K562 (cell line): Measurements from ENCODE around the gene FITM1. TPM values are rescaled to one million over a fixed set of nuclear protein-coding genes. Genes with fewer than 3 reads are reported as not detected.

Experiments
- ATAC-seq: fragments of 200-7000 bp; cut with Tn5 transposase; 3 replicates; pipeline ENCODE4 v1.9.1; 2020; ENCODE audit warnings: moderate library complexity
- BruUV-seq: library from RNA; stranded (reverse); fragments of 400-500 nt; replicated peaks from 2 replicates; lab custom pipeline; 2021; lab: Mats Ljungman, UMichigan
- CTCF ChIA-PET: fragments of 300-600 bp; formaldehyde crosslinking; extraction: SDS; loops from one replicate; lab custom pipeline; 2021; ENCODE audit warnings: low intra/inter-chr PET ratio; lab: Yijun Ruan, JAX
- POLR2A ChIA-PET: fragments of 300-600, 350-650 bp; sonication (Branson Sonifier 250); formaldehyde crosslinking; extraction: SDS; loops from one replicate; lab custom pipeline; 2021; ENCODE audit warnings: antibody characterized with exemption, inconsistent platforms; lab: Yijun Ruan, JAX
- DNase-seq, 4 experiments: peaks; one replicate each; pipeline versions ENCODE4 v3.0.0 to v3.0.0-alpha.2; 2011 to 2018; ENCODE audit warnings: low spot score in 3 of 4, mixed read lengths in 3 of 4; ENCODE audit errors: extremely low read depth in 1 of 4
- FAIRE-seq: peaks from 2 replicates; lab custom pipeline; 2011; peaks lifted over from hg19 to GRCh38; lab: Jason Lieb, UNC
- H2AFZ ChIP-seq: 2 replicates; pipeline ENCODE4 v1.6.0; 2011; ENCODE audit warnings: low read depth, low read length, control low read depth, inconsistent platforms
- H3K27ac ChIP-seq: fragments of 200-600 bp; 3 replicates; pipeline ENCODE4 v1.8.0; 2011; ENCODE audit warnings: low read depth, mild to moderate bottlenecking, control low read depth, inconsistent platforms, low read length, moderate library complexity, mixed read lengths; ENCODE audit errors: extremely low read depth
- H3K27me3 ChIP-seq, 2 experiments: fragments of 300-600 bp in 1 of 2; 2 replicates in 1 of 2; 3 replicates in 1 of 2; pipeline versions ENCODE4 v1.6.0 to v1.8.0; 2011; ENCODE audit warnings: inconsistent platforms in 2 of 2, low read length in 2 of 2, mild to moderate bottlenecking in 1 of 2, mixed read lengths in 1 of 2, moderate library complexity in 1 of 2; ENCODE audit not compliant: control insufficient read depth in 2 of 2, insufficient read depth in 2 of 2
- H3K36me3 ChIP-seq: fragments of 300-600 bp; 3 replicates; pipeline ENCODE4 v1.8.0; 2011; ENCODE audit warnings: mild to moderate bottlenecking, low read length, inconsistent platforms; ENCODE audit not compliant: control insufficient read depth, insufficient read depth
- H3K4me1 ChIP-seq, 2 experiments: fragments of 200-600 bp in 1 of 2; replicated peaks in 1 of 2; 2 replicates in 1 of 2; 3 replicates in 1 of 2; pipeline versions ENCODE4 v1.5.1 to v1.8.0; 2011; ENCODE audit warnings: inconsistent platforms in 2 of 2, low read length in 2 of 2, mild to moderate bottlenecking in 1 of 2, mixed read lengths in 1 of 2, moderate library complexity in 1 of 2; ENCODE audit not compliant: control insufficient read depth in 2 of 2, insufficient read depth in 2 of 2
- H3K4me2 ChIP-seq: 2 replicates; pipeline ENCODE4 v1.6.1; 2011; ENCODE audit warnings: low read length, control low read depth, inconsistent platforms, mixed read lengths; ENCODE audit not compliant: insufficient read depth
- H3K4me3 ChIP-seq: fragments of 200-600 bp; sonication (generic), shearing (Covaris generic); 2 replicates; pipeline ENCODE4 v1.5.1; 2016; ENCODE audit warnings: control low read depth, inconsistent platforms
- H3K79me2 ChIP-seq: fragments of 200-600 bp; 3 replicates; pipeline ENCODE4 v1.8.0; 2011; ENCODE audit warnings: low read length, inconsistent platforms; ENCODE audit not compliant: control insufficient read depth, insufficient read depth
- H3K9ac ChIP-seq, 2 experiments: 2 replicates each; pipeline versions ENCODE4 v1.6.0 to v1.6.1; 2011; ENCODE audit warnings: low read depth in 2 of 2, low read length in 2 of 2, control low read depth in 1 of 2, inconsistent platforms in 1 of 2, mild to moderate bottlenecking in 1 of 2, mixed read lengths in 1 of 2; ENCODE audit not compliant: insufficient read depth in 1 of 2
- H3K9me1 ChIP-seq: one replicate; pipeline ENCODE4 v1.6.0; 2011; ENCODE audit warnings: inconsistent platforms, mild to moderate bottlenecking, low read length, moderate library complexity; ENCODE audit not compliant: control insufficient read depth, insufficient read depth
- H3K9me3 ChIP-seq: replicated peaks from 2 replicates; pipeline ENCODE4 v1.5.1; 2011; ENCODE audit warnings: low read depth, low read length, inconsistent platforms; ENCODE audit not compliant: control insufficient read depth, insufficient read depth
- H4K20me1 ChIP-seq: replicated peaks from 2 replicates; pipeline ENCODE4 v1.6.1; 2011; ENCODE audit warnings: low read length, inconsistent platforms, mixed read lengths; ENCODE audit not compliant: control insufficient read depth, insufficient read depth
- BDP1 ChIP-seq: IDR thresholded peaks from 3 replicates; pipeline ENCODE4 v1.6.1; 2011; ENCODE audit not compliant: insufficient read length, insufficient read depth
- CBFA2T3 ChIP-seq: fragments of 450-650 bp; IDR thresholded peaks from 2 replicates; pipeline ENCODE4 v1.6.1; 2017
- CBX8 ChIP-seq: fragments of 200-600 bp; sonication (generic); IDR thresholded peaks from 2 replicates; pipeline ENCODE4 v1.6.1; 2012; ENCODE audit warnings: borderline replicate concordance, mixed run types, low read depth, mild to moderate bottlenecking, moderate library complexity, mixed read lengths, low read length, control low read depth, inconsistent platforms; ENCODE audit not compliant: poor library complexity, severe bottlenecking; ENCODE audit errors: extremely low read depth
- ESRRB ChIP-seq: fragments of 250-450 bp; sonication (Bioruptor Pico); IDR thresholded peaks from 2 replicates; pipeline ENCODE4 v1.5.0; 2020; ENCODE audit warnings: mild to moderate bottlenecking, moderate library complexity, borderline replicate concordance
- FIP1L1 ChIP-seq: fragments of 200-400 bp; formaldehyde crosslinking; IDR thresholded peaks from 2 replicates; pipeline ENCODE4 v1.6.1; 2018; ENCODE audit warnings: mild to moderate bottlenecking, low read depth, low read length; ENCODE audit not compliant: poor library complexity, severe bottlenecking
- KAT2B ChIP-seq: IDR thresholded peaks from one replicate; pipeline ENCODE4 v1.6.1; 2012; ENCODE audit warnings: low read depth, mild to moderate bottlenecking, control low read depth, inconsistent platforms, low read length, moderate library complexity
- KLF6 ChIP-seq: fragments of 250-450 bp; sonication (Bioruptor Pico); IDR thresholded peaks from 2 replicates; pipeline ENCODE4 v1.4.0; 2020; ENCODE audit warnings: mild to moderate bottlenecking, moderate library complexity, borderline replicate concordance
- MCM5 ChIP-seq: fragments of 450-650 bp; IDR thresholded peaks from 2 replicates; pipeline ENCODE4 v1.6.1; 2016; ENCODE audit warnings: low read depth
- NFIC ChIP-seq: fragments of 450-650 bp; IDR thresholded peaks from 2 replicates; pipeline ENCODE4 v1.6.1; 2017; ENCODE audit warnings: mild to moderate bottlenecking, inconsistent platforms
- PYGO2 ChIP-seq: fragments of 450-650 bp; IDR thresholded peaks from 2 replicates; pipeline ENCODE4 v1.6.1; 2016; ENCODE audit warnings: mild to moderate bottlenecking, missing genetic modification characterization, moderate library complexity, missing compliant biosample characterization
- TAF7 ChIP-seq: fragments of 450-650 bp; IDR thresholded peaks from 2 replicates; pipeline ENCODE4 v1.6.1; 2016; ENCODE audit warnings: missing genetic modification characterization, missing compliant biosample characterization
- XRCC5 ChIP-seq: fragments of 200-400 bp; formaldehyde crosslinking; IDR thresholded peaks from 2 replicates; pipeline ENCODE4 v1.6.1; 2017; ENCODE audit warnings: low read depth, mild to moderate bottlenecking, low read length
- WGBS: fragments of 100-300 bp; shearing (Covaris generic); methylation state at CpG from one replicate; pipeline ENCODE4 v1.1.6; 2016; ENCODE audit warnings: low coverage, mixed read lengths; ENCODE audit not compliant: insufficient coverage; ENCODE audit errors: missing lambda C conversion rate; 5-methylcytosine and 5-hydroxymethylcytosine counted together
- in situ Hi-C: fragments of 300-500 bp; cut with MboI; formaldehyde crosslinking; loops from 4 replicates; pipeline ENCODE4 v1.15.0; 2018; ENCODE audit warnings: inconsistent platforms, mixed read lengths
- intact Hi-C: fragments of 100-400 bp; cut with micrococcal nuclease; formaldehyde crosslinking; loops from 2 replicates; pipeline ENCODE4 v1.14.2; 2022
- polyA plus RNA-seq, 8 experiments: library from polyadenylated mRNA; depleted of rRNA in 4 of 8; stranded (reverse) in 5 of 8; unstranded in 3 of 8; fragments of >200 nt; fragmentation: Nextera tagmentation in 2 of 8; fragmentation: Illumina TruSeq in 1 of 8; extraction: Ambion mirVana in 2 of 8; extraction: Trizol in 1 of 8; gene quantifications; 2 replicates each; pipeline versions ENCODE4 v1.2.1 to v1.2.3, GENCODE V29; 2011 to 2014; ENCODE audit warnings: inconsistent platforms in 1 of 8, missing spikeins in 1 of 8
- total RNA-seq, 7 experiments: library from RNA; depleted of rRNA in 6 of 7; stranded (reverse); fragments of >200 nt in 6 of 7; fragmentation: Illumina TruSeq in 2 of 7; extraction: Trizol in 2 of 7; gene quantifications; 2 replicates each; pipeline versions ENCODE4 v1.2.1 to v1.2.3, GENCODE V29; 2011 to 2021; ENCODE audit warnings: low replicate concordance in 1 of 7
- TF ChIP-seq, protein P1 (sequence below): fragments of 250-450 bp; sonication (Bioruptor Pico); IDR thresholded peaks from 2 replicates; pipeline ENCODE4 v1.5.0; 2021
- TF ChIP-seq, protein P2 (sequence below): fragments of 200-400 bp; formaldehyde crosslinking; IDR thresholded peaks from 2 replicates; pipeline ENCODE4 v1.6.1; 2017; ENCODE audit warnings: mild to moderate bottlenecking, low read depth, low read length, moderate library complexity

The FITM1 gene
- total and polyA plus RNA-seq, 9 of the 15 experiments (the other 6 are each of a cell fraction or from before 2014, with no cell fraction given) = 0.09 to 0.20 TPM; not detected in 7

DNA sequence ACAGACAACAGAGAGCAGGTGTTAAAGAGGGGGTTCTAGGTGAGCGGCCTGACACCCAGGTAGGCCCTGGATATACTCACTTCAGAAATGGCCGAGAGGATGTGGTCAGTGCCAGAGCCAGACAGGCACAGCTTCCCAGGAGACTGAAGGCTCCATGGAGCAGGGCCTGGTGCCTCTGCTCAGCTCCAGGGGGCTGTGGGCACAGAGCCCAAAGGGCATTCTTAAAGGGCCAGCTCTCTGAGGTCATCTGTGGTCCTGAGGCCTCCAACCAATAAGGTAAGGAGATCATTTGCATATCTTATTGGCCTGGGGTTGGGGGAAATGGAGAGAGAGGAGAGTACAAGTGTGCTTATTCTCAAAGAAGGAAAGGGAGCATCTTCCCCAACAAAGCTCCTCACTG lies 46.0 kb upstream of the FITM1 start:
- in situ Hi-C loops = no loop called here

DNA sequence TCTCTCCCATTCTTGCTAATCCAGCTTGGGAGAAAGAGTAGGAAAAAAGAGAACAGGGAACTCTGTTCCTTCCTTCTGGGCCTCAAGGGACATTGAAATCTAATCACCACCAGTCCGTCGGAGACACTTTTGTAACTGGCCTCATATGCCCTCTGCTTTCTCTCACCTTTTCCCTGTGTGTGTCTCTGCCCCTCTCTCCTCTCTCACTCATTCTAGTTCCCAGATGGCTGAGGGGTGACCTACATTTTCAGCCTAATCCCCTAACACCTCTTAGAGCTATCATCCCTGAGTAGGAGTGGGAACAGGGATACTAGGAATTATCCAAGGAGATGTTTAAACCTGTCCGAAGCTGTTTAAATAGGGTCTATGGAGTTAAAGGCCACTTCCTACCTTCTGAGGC lies 45.2 kb upstream of the FITM1 start:
- Histone ChIP-seq H3K79me2 (no peaks in the 10 kb centered on the region), H3K9ac (no peak overlapping the region), H3K27ac (no peak overlapping the region), H3K4me3 (no peak overlapping the region), H3K4me2 (no peak overlapping the region), H3K9me1 (no peaks in the 10 kb centered on the region), H4K20me1 (no peaks in the 10 kb centered on the region), H2AFZ (no peak overlapping the region), H3K9me3 (no peaks in the 10 kb centered on the region), H3K36me3 (no peaks in the 10 kb centered on the region), H3K27me3 (no peaks in the 10 kb centered on the region), H3K4me1 (peaks cover 14 to 25% of the 10 kb centered on the region in 2 experiments)
- CTCF ChIA-PET = interaction anchor here (0.6 kb wide), 1 partner anchor 300 kb away, joined by 4 read pairs; no protein-coding TSS in a partner anchor
- BruUV-seq = no TSS peak
- intact Hi-C loops (no loop called here), in situ Hi-C loops (loop anchor here (5.0 kb wide), 1 partner anchor 73 kb away; no protein-coding TSS in a partner anchor)
- 82% methylated on average over 3 of the region's 3 CpGs for WGBS
- ATAC-seq (no peak), DNase-seq (no peak), FAIRE-seq (no peak)
- POLR2A ChIA-PET = no interaction called here
- TF ChIP-seq CBFA2T3 = no peak
- TF ChIP-seq XRCC5 = no peak
- no peak for TF ChIP-seq TAF7
- TF ChIP-seq KAT2B = no peak
- TF ChIP-seq CBX8 = no peak
- no peak for TF ChIP-seq BDP1
- no peak for TF ChIP-seq KLF6 (CRISPR knock-in tag)
- no peak for TF ChIP-seq FIP1L1
- no peak for TF ChIP-seq PYGO2 (tag)
- no peak for TF ChIP-seq MCM5
- TF ChIP-seq, protein P1, sequence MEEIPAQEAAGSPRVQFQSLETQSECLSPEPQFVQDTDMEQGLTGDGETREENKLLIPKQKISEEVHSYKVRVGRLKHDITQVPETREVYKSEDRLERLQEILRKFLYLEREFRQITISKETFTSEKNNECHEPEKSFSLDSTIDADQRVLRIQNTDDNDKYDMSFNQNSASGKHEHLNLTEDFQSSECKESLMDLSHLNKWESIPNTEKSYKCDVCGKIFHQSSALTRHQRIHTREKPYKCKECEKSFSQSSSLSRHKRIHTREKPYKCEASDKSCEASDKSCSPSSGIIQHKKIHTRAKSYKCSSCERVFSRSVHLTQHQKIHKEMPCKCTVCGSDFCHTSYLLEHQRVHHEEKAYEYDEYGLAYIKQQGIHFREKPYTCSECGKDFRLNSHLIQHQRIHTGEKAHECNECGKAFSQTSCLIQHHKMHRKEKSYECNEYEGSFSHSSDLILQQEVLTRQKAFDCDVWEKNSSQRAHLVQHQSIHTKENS (CRISPR knock-in tag) = no peak
- TF ChIP-seq, protein P2, sequence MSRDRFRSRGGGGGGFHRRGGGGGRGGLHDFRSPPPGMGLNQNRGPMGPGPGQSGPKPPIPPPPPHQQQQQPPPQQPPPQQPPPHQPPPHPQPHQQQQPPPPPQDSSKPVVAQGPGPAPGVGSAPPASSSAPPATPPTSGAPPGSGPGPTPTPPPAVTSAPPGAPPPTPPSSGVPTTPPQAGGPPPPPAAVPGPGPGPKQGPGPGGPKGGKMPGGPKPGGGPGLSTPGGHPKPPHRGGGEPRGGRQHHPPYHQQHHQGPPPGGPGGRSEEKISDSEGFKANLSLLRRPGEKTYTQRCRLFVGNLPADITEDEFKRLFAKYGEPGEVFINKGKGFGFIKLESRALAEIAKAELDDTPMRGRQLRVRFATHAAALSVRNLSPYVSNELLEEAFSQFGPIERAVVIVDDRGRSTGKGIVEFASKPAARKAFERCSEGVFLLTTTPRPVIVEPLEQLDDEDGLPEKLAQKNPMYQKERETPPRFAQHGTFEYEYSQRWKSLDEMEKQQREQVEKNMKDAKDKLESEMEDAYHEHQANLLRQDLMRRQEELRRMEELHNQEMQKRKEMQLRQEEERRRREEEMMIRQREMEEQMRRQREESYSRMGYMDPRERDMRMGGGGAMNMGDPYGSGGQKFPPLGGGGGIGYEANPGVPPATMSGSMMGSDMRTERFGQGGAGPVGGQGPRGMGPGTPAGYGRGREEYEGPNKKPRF = no peak

More for the DNA sequence above, 46.0 kb upstream of the FITM1 start:
- Histone ChIP-seq H3K79me2 (no peaks in the 10 kb centered on the region), H2AFZ (no peak overlapping the region), H3K4me3 (no peak overlapping the region), H3K27ac (no peak overlapping the region), H3K4me1 (peaks cover 18 to 28% of the 10 kb centered on the region in 2 experiments), H4K20me1 (no peaks in the 10 kb centered on the region), H3K27me3 (no peaks in the 10 kb centered on the region), H3K9me1 (no peaks in the 10 kb centered on the region), H3K4me2 (no peak overlapping the region), H3K9ac (no peak overlapping the region), H3K9me3 (no peaks in the 10 kb centered on the region), H3K36me3 (no peaks in the 10 kb centered on the region)
- TF ChIP-seq NFIC (0 out of 2 replicates have a peak, but pooled peaks have one; percentile 7), ESRRB (CRISPR knock-in tag) (no peak)
- intact Hi-C loops = no loop called here
- DNase-seq (peak in 1 of 4 experiments; percentile 13), ATAC-seq (no peak), FAIRE-seq (no peak)
- WGBS = 91% methylated on average over 2 of the region's 2 CpGs
- BruUV-seq = no TSS peak
- CTCF ChIA-PET = interaction anchor here (0.6 kb wide), 1 partner anchor 301 kb away, joined by 4 read pairs; no protein-coding TSS in a partner anchor
- POLR2A ChIA-PET = interaction anchor here (0.5 to 1.0 kb wide), 2 partner anchors 10 to 20 kb away, joined by 3 read pairs; no protein-coding TSS in a partner anchor
